Heart right ventricle (tissue), 16 donors: ENCODE measurements around the gene CES5A. TPM values are rescaled to one million over a fixed set of nuclear protein-coding genes. Genes with fewer than 3 reads are reported as not detected.
A peak's percentile ranks its signal among the peaks of the same experiment; 100 is the strongest.
"Not testable (repeated sequence)": the region's sequence is repeated elsewhere in the genome, so short reads cannot be mapped to it uniquely, and the experiment has no call there.

Source experiments
- ATAC-seq, 8 donors: fragments of 200-7000 bp; cut with Tn5 transposase; one replicate each; pipeline ENCODE4 v1.9.1; 2020; ENCODE audit warnings: mild to moderate bottlenecking in 8 of 8, moderate library complexity in 8 of 8, moderate number of reproducible peaks in 1 of 8
- DNase-seq, 2 donors: peaks; one replicate each; pipeline ENCODE4 v3.0.0-alpha.2; 2020
- H3K27ac ChIP-seq, 10 donors: fragments of 200-600 bp; sonication (generic) in 2 of 10; one replicate each; pipeline versions ENCODE4 v1.5.0 to v1.8.0; 2020 to 2022; ENCODE audit warnings: mild to moderate bottlenecking in 3 of 10
- H3K27me3 ChIP-seq, 7 donors: fragments of 200-600 bp; one replicate each; pipeline ENCODE4 v1.8.0; 2021 to 2022; ENCODE audit warnings: mild to moderate bottlenecking in 2 of 7
- H3K36me3 ChIP-seq, 9 donors: fragments of 200-600 bp; sonication (generic) in 1 of 9; one replicate each; pipeline versions ENCODE4 v1.5.0 to v1.8.0; 2020 to 2022; ENCODE audit warnings: mild to moderate bottlenecking in 2 of 9
- H3K4me1 ChIP-seq, 9 donors: fragments of 200-600 bp; sonication (generic) in 1 of 9; one replicate each; pipeline versions ENCODE4 v1.5.0 to v1.8.0; 2020 to 2022; ENCODE audit warnings: mild to moderate bottlenecking in 4 of 9
- H3K4me3 ChIP-seq, 10 donors: fragments of 200-600 bp; sonication (generic) in 2 of 10; one replicate each; pipeline versions ENCODE4 v1.5.0 to v1.8.0; 2020 to 2022; ENCODE audit warnings: mild to moderate bottlenecking in 7 of 10, moderate library complexity in 2 of 10
- H3K9me3 ChIP-seq, 11 donors: fragments of 200-600 bp in 10 of 11; sonication (generic) in 2 of 11; one replicate each; pipeline versions ENCODE4 v1.5.0 to v1.8.0; 2013 to 2022; ENCODE audit warnings: mild to moderate bottlenecking in 2 of 11, control low read depth in 1 of 11, moderate library complexity in 1 of 11
- CTCF ChIP-seq, 9 donors: fragments of 200-600 bp; sonication (generic) in 2 of 9; IDR thresholded peaks; one replicate each; pipeline versions ENCODE4 v1.5.0 to v1.8.0; 2021 to 2022; ENCODE audit warnings: antibody characterized with exemption in 9 of 9, mild to moderate bottlenecking in 5 of 9, moderate library complexity in 1 of 9
- WGBS, 2 donors: extraction: QIAGEN DNeasy Blood & Tissue Kit; methylation state at CpG; one replicate each; pipeline ENCODE4 v1.1.7; 2013; ENCODE audit warnings: inconsistent platforms in 1 of 2; 5-methylcytosine and 5-hydroxymethylcytosine counted together
- intact Hi-C, 10 donors: fragments of 100-400 bp; cut with DNase I; formaldehyde crosslinking; loops; one replicate each; pipeline versions ENCODE4 v1.11.1 to v1.14.2; 2022
- polyA plus RNA-seq, 2 donors: library from polyadenylated mRNA; stranded (reverse); fragments of 200-250 nt; gene quantifications; one replicate each; pipeline ENCODE4 v1.2.3, GENCODE V29; 2013
- total RNA-seq, 10 donors: library from RNA; stranded (reverse); fragmentation: NEBNext Ultra II Directional in 3 of 10; extraction: Animal tissue kit (Norgen Biotek cat#: 25700) in 3 of 10; gene quantifications; one replicate each; pipeline versions ENCODE4 v1.2.1 to v1.2.4, GENCODE V29; 2021 to 2023
- donor health status: Arrhythmogenic right ventricular cardiomyopathy.
- donor health status: ischemic (EF 13 %, LVEDD 7.1; RV severe dilation, severe dysfunction).
- donor health status: healthy with polysubstance abuse.
- donor health status: DM: no; HTN: yes; CAD: no.
- donor health status: DM: no; HTN: no; CAD: no.
- donor health status: ischemic (EF 25% LVEDD 6.9; RV normal size, moderate dysfunction).
- donor health status: ischemic (EF 25% LVEDD 5.7; RV mildly dilated, moderate dysfunction).
- donor health status: healthy.
- donor health status: DM: yes; HTN: yes; CAD: no.
- donor health status: Ischemic cardiomyopathy.
- donor health status: ischemic (EF 35%, LVEDD 5.7; RV mildly dilated, moderate dysfunction).
- donor health status: nonischemic (EF 11% LVEDD 7.7; RV severe dilation, severe dysfunction).
- donor health status: DM: yes; HTN: yes; CAD: no.
- donor health status: PGD.
- donor health status: ischemic (EF 29% LVEDD 5.4; RV normal size, mild dysfunction).
- donor health status: nonischemic (EF 23%, LVEDD 6.1; RV moderate dilation, normal function).

The CES5A gene
- total and polyA plus RNA-seq, 12 donors = 0.06 to 0.57 TPM; not detected in 10

- peaks cover 0 to 13% (median 0%) of the 10 kb centered on the region in 11 donors for H3K9me3 ChIP-seq
- ATAC-seq (no peak), DNase-seq (no peak)
- H3K27me3 ChIP-seq = peaks cover 0 to 3% (median 0%) of the 10 kb centered on the region in 7 donors
- H3K4me1 ChIP-seq = peaks cover 0 to 33% (median 8%) of the 10 kb centered on the region in 9 donors
- H3K27ac ChIP-seq = no peak overlapping the region
- intact Hi-C loops = no loop called here
- 70% methylated on average over 6 of the region's 6 CpGs for WGBS, 2 donors
- TF ChIP-seq CTCF (IDR thresholded peaks at IDR 0.05) = no peak
- H3K4me3 ChIP-seq = no peak overlapping the region
- H3K36me3 ChIP-seq = no peaks in the 10 kb centered on the region
Measured at GRCh38 chr16:55915096-55915827, 40.1 kb upstream of the CES5A start.

- Histone ChIP-seq H3K27ac (peak overlapping the region in 4 of 10 donors; percentile 14 to 89 (median 42)), H3K27me3 (peaks cover 0 to 3% (median 0%) of the 10 kb centered on the region in 7 donors), H3K4me3 (no peak overlapping the region), H3K36me3 (no peaks in the 10 kb centered on the region), H3K4me1 (peaks cover 0 to 33% (median 8%) of the 10 kb centered on the region in 9 donors), H3K9me3 (peaks cover 0 to 10% (median 0%) of the 10 kb centered on the region in 11 donors)
- ATAC-seq = no peak
- intact Hi-C loops = no loop called here
- TF ChIP-seq CTCF (IDR thresholded peaks at IDR 0.05) = no peak
- 37 to 38% methylated on average over 6 of the region's 6 CpGs for WGBS, 2 donors
- DNase-seq = no peak
Measured at GRCh38 chr16:55914383-55914782, 39.2 kb upstream of the CES5A start.

DNA sequence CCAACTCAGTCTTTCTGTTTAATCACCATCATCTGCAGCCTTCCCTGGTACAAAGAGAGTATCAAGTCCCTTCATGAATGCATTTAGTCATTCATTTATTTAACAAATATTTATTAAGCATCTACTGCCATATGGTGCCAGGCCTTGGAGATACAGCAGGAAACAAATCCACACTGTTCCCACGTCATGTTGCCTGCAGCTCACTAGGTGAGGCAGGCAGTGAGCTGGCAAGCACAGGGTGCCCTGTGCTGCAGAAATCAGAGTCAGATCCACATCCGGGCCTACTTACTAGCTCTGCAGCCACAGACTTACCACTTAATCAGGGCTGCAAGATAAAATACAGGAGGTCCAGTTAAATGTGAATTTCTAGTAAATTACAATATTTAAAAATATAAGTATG is 38.5 kb upstream of the CES5A start:
- peak in 4 of 8 donors; percentile 18 to 44 (median 26) for ATAC-seq

GRCh38 chr16:55913121-55913520 is 37.9 kb upstream of the CES5A start:
- WGBS, 2 donors = 54 to 56% methylated on average over 2 of the region's 2 CpGs
- Histone ChIP-seq H3K9me3 (peaks cover 0 to 10% (median 0%) of the 10 kb centered on the region in 11 donors), H3K4me1 (peaks cover 0 to 33% (median 8%) of the 10 kb centered on the region in 9 donors), H3K27ac (peak overlapping the region in 9 of 10 donors; percentile 63 to 92 (median 86))
- ATAC-seq, DNase-seq, intact Hi-C loops, H3K36me3 ChIP-seq, H3K4me3 ChIP-seq, H3K27me3 ChIP-seq: not testable (repeated sequence)

More for the DNA sequence above, 38.5 kb upstream of the CES5A start:
- H3K27me3 ChIP-seq = no peaks in the 10 kb centered on the region
- no peak for DNase-seq
- peaks cover 0 to 33% (median 8%) of the 10 kb centered on the region in 9 donors for H3K4me1 ChIP-seq
- H3K27ac ChIP-seq = peak overlapping the region in 6 of 10 donors; percentile 25 to 89 (median 82)
- H3K4me3 ChIP-seq = no peak overlapping the region
- 46 to 47% methylated on average over 2 of the region's 2 CpGs for WGBS, 2 donors
- no peaks in the 10 kb centered on the region for H3K36me3 ChIP-seq
- peaks cover 0 to 10% (median 0%) of the 10 kb centered on the region in 11 donors for H3K9me3 ChIP-seq
- intact Hi-C loops = no loop called here
- no peak for TF ChIP-seq CTCF (IDR thresholded peaks at IDR 0.05)

GRCh38 chr16:55912022-55912421 is 36.8 kb upstream of the CES5A start:
- no peaks in the 10 kb centered on the region for H3K27me3 ChIP-seq
- peak; percentile 62 to 97 (median 90) for ATAC-seq
- TF ChIP-seq CTCF (IDR thresholded peaks at IDR 0.05) = no peak
- peaks cover 0 to 10% (median 0%) of the 10 kb centered on the region in 11 donors for H3K9me3 ChIP-seq
- peak overlapping the region; percentile 26 to 92 (median 82) for H3K27ac ChIP-seq
- 31 to 49% methylated on average over 9 of the region's 9 CpGs for WGBS, 2 donors
- no peaks in the 10 kb centered on the region for H3K36me3 ChIP-seq
- peak; percentile 48 to 72 for DNase-seq
- H3K4me1 ChIP-seq = peaks cover 0 to 33% (median 8%) of the 10 kb centered on the region in 9 donors
- intact Hi-C loops = no loop called here
- H3K4me3 ChIP-seq = peak overlapping the region in 1 of 10 donors; percentile 18
